MCF 10A (cell line): ENCODE results near the gene STMN1. TPM values are rescaled to one million over a fixed set of nuclear protein-coding genes. Genes with fewer than 3 reads are reported as not detected.

Experiments used
- Bru-seq: library from RNA; stranded (reverse); fragments of 400-500 nt; gene quantifications from one replicate; lab custom pipeline; 2021; lab: Mats Ljungman, UMichigan
- BruChase-seq, 2 experiments: library from RNA; stranded (reverse); fragments of 400-500 nt; gene quantifications; one replicate each; lab custom pipeline; 2021; lab: Mats Ljungman, UMichigan
- BruUV-seq: library from RNA; stranded (reverse); fragments of 400-500 nt; replicated peaks from 2 replicates; lab custom pipeline; 2021; lab: Mats Ljungman, UMichigan
- CTCF ChIA-PET: fragments of 300-600 bp; sonication (Branson Sonifier 250); formaldehyde crosslinking; extraction: SDS; loops from one replicate; lab custom pipeline; 2021; ENCODE audit warnings: antibody characterized with exemption, inconsistent platforms; lab: Yijun Ruan, JAX
- POLR2A ChIA-PET: fragments of 300-600, 350-650 bp; sonication (Branson Sonifier 250); formaldehyde crosslinking; extraction: SDS; loops from one replicate; lab custom pipeline; 2020; ENCODE audit warnings: antibody characterized with exemption, inconsistent platforms; lab: Yijun Ruan, JAX
- DNase-seq: peaks from one replicate; pipeline ENCODE4 v3.0.0-alpha.2; 2018; ENCODE audit not compliant: unreplicated experiment
- H3K27ac Mint-ChIP-seq: one replicate; pipeline ENCODE4 v1.8.0; 2022; ENCODE audit warnings: mild to moderate bottlenecking, low read depth, mixed read lengths; ENCODE audit not compliant: unreplicated experiment
- H3K27me3 Mint-ChIP-seq: one replicate; pipeline ENCODE4 v1.8.0; 2022; ENCODE audit warnings: mixed read lengths; ENCODE audit not compliant: insufficient read depth, unreplicated experiment
- H3K36me3 Mint-ChIP-seq: one replicate; pipeline ENCODE4 v1.8.0; 2022; ENCODE audit warnings: mild to moderate bottlenecking, moderate library complexity, mixed read lengths; ENCODE audit not compliant: insufficient read depth, unreplicated experiment
- H3K4me1 Mint-ChIP-seq: one replicate; pipeline ENCODE4 v1.8.0; 2022; ENCODE audit warnings: mixed read lengths; ENCODE audit not compliant: insufficient read depth, unreplicated experiment
- H3K4me3 Mint-ChIP-seq: one replicate; pipeline ENCODE4 v1.8.0; 2022; ENCODE audit warnings: mild to moderate bottlenecking, moderate library complexity, mixed read lengths; ENCODE audit not compliant: unreplicated experiment
- H3K9me3 Mint-ChIP-seq: one replicate; pipeline ENCODE4 v1.8.0; 2022; ENCODE audit warnings: mixed read lengths; ENCODE audit not compliant: unreplicated experiment
- CTCF ChIP-seq: fragments of 200-600 bp; IDR thresholded peaks from one replicate; pipeline ENCODE4 v1.8.0; 2022; ENCODE audit warnings: antibody characterized with exemption, mild to moderate bottlenecking; ENCODE audit not compliant: unreplicated experiment
- intact Hi-C: fragments of 100-400 bp; cut with micrococcal nuclease; formaldehyde crosslinking; loops from 2 replicates; pipeline ENCODE4 v1.14.1; 2022
- long read RNA-seq: library from polyadenylated mRNA; stranded (forward); transcript quantifications from one replicate; pipeline ENCODE4 v2.0.0, GENCODE V29; 2022
- total RNA-seq: library from RNA; stranded (reverse); gene quantifications from 2 replicates; pipeline ENCODE4 v1.2.3, GENCODE V29; 2022

STMN1 gene
- total RNA-seq (99.3 and 137 TPM in 2 replicates), Bru-seq, nascent RNA (percentile 55 among the genes with signal in this experiment), BruChase-seq, experiment 1, labeled RNA remaining after a 6-hour chase (percentile 72 among the genes with signal in this experiment), BruChase-seq, experiment 2, labeled RNA remaining after a 2-hour chase (percentile 56 among the genes with signal in this experiment)
- long read RNA-seq, transcript STMN1-206 (5 exons, 1,504 nt), result major isoform, 190 of 203 reads
- long read RNA-seq, partial matches to known transcripts, result 9 of 203 reads
- long read RNA-seq, other reads (novel, unspliced or antisense), result 2 of 203 reads

GRCh38 chr1:25905680-25906643 is at the start of gene STMN1:
Gene STMN1, minus strand, starts transcription at chr1:25906419. Its CDS starts 1,743 bp downstream, at chr1:25904676.
- no TSS peak for BruUV-seq
- Mint-ChIP-seq H3K4me3 (peak within 1 kb of the TSS; percentile 91), H3K9me3 (no peaks in the 10 kb centered on the region), H3K27ac (peak within 1 kb of the TSS; percentile 93), H3K36me3 (peaks cover 7% of the 10 kb centered on the region), H3K27me3 (no peaks in the 10 kb centered on the region), H3K4me1 (peaks cover 6% of the 10 kb centered on the region)
- POLR2A ChIA-PET, result interaction anchor here (1.0 to 6.4 kb wide), 10 partner anchors 10 to 90 kb away, joined by 3 to 75 read pairs (median 8); partner anchors contain the start of genes MTFR1L, PAFAH2 and PAQR7
- intact Hi-C loops, result loop anchor here (2.0 kb wide), 1 partner anchor 93 kb away; the partner anchor contains the start of gene PAFAH2
- CTCF ChIA-PET, result interaction anchor here (0.6 to 1.9 kb wide), 7 partner anchors 12 to 980 kb away, joined by 3 to 17 read pairs (median 3); partner anchors contain the start of gene PAFAH2
- DNase-seq, result peak; percentile 87
- TF ChIP-seq CTCF, result no peak

- no peak overlapping the region for H3K27ac Mint-ChIP-seq
- BruUV-seq, result no TSS peak
- no peak overlapping the region for H3K4me3 Mint-ChIP-seq
Measured at GRCh38 chr1:25955553-25955952, 49.3 kb upstream of the STMN1 start.

GRCh38 chr1:25954282-25954938 is 48.2 kb upstream of the STMN1 start:
- intact Hi-C loops, result no loop called here
- Mint-ChIP-seq H3K27ac (no peak overlapping the region), H3K9me3 (no peaks in the 10 kb centered on the region), H3K27me3 (no peaks in the 10 kb centered on the region), H3K36me3 (peaks cover 19% of the 10 kb centered on the region), H3K4me3 (no peak overlapping the region), H3K4me1 (no peaks in the 10 kb centered on the region)
- TF ChIP-seq CTCF, result no peak
- POLR2A ChIA-PET, result interaction anchor here (1.5 kb wide), 1 partner anchor 43 kb away, joined by 3 read pairs; the partner anchor contains the start of gene PAFAH2
- CTCF ChIA-PET, result interaction anchor here (0.6 kb wide), 1 partner anchor 233 kb away, joined by 4 read pairs; no protein-coding TSS in a partner anchor
- BruUV-seq, result no TSS peak
- DNase-seq, result no peak

More at GRCh38 chr1:25955553-25955952, 49.3 kb upstream of the STMN1 start:
- DNase-seq, result no peak
- ChIA-PET CTCF (interaction anchor here (0.6 kb wide), 1 partner anchor 474 kb away, joined by 4 read pairs; no protein-coding TSS in a partner anchor), POLR2A (interaction anchor here (1.5 kb wide), 1 partner anchor 42 kb away, joined by 3 read pairs; the partner anchor contains the start of gene PAFAH2)
- peaks cover 30% of the 10 kb centered on the region for H3K36me3 Mint-ChIP-seq
- no peaks in the 10 kb centered on the region for H3K4me1 Mint-ChIP-seq
- H3K27me3 Mint-ChIP-seq, result no peaks in the 10 kb centered on the region
- no peak for TF ChIP-seq CTCF
- intact Hi-C loops, result no loop called here
- H3K9me3 Mint-ChIP-seq, result no peaks in the 10 kb centered on the region
